Measurements from ENCODE around the gene LSM10.

Gene LSM10

GRCh38 chr1:36345353-36345752 is 52.4 kb downstream of the LSM10 start:
- Histone ChIP-seq H3K27ac (ENCODE audit: low read depth, low read length) (no peak overlapping the region), H3K9me3 (ENCODE audit: insufficient read depth, low read length) (no peaks in the 10 kb centered on the region), H3K4me2 (ENCODE audit: low read depth, low read length, poor library complexity, severe bottlenecking) (no peak overlapping the region), H4K20me1 (ENCODE audit: low read depth, low read length) (no peaks in the 10 kb centered on the region), H3K9me2 (replicated peaks; ENCODE audit: insufficient read depth, low read length) (no peaks in the 10 kb centered on the region), H3K36me3 (ENCODE audit: low read length) (no peaks in the 10 kb centered on the region), H2AFZ (ENCODE audit: low read depth, low read length, severe bottlenecking) (no peak overlapping the region), H3K79me2 (ENCODE audit: insufficient read depth, low read length) (no peaks in the 10 kb centered on the region), H3F3A (ENCODE audit: insufficient read depth) (no peaks in the 10 kb centered on the region), H3K4me3 (ENCODE audit: insufficient read depth, low read length, poor library complexity, severe bottlenecking) (no peak overlapping the region), H3K9ac (ENCODE audit: low read length) (no peak overlapping the region), H3K27me3 (ENCODE audit: low read length) (no peaks in the 10 kb centered on the region)
- TF ChIP-seq EZH2phosphoT487 (conservative IDR thresholded peaks at IDR 0.05; ENCODE audit: low read length): no peak
- no peak for TF ChIP-seq CTCF (IDR thresholded peaks at IDR 0.05; ENCODE audit: insufficient read depth, low read length, poor library complexity, severe bottlenecking)

- Histone ChIP-seq H2AFZ (ENCODE audit: low read depth, low read length, severe bottlenecking) (no peak overlapping the region), H3K4me2 (ENCODE audit: low read depth, low read length, poor library complexity, severe bottlenecking) (no peak overlapping the region), H4K20me1 (ENCODE audit: low read depth, low read length) (no peaks in the 10 kb centered on the region), H3K27me3 (ENCODE audit: low read length) (no peaks in the 10 kb centered on the region), H3K9me3 (ENCODE audit: insufficient read depth, low read length) (no peaks in the 10 kb centered on the region), H3K9me2 (replicated peaks; ENCODE audit: insufficient read depth, low read length) (no peaks in the 10 kb centered on the region), H3K36me3 (ENCODE audit: low read length) (no peaks in the 10 kb centered on the region), H3K79me2 (ENCODE audit: insufficient read depth, low read length) (no peaks in the 10 kb centered on the region), H3K9ac (ENCODE audit: low read length) (no peak overlapping the region), H3K4me3 (ENCODE audit: insufficient read depth, low read length, poor library complexity, severe bottlenecking) (no peak overlapping the region), H3F3A (ENCODE audit: insufficient read depth) (no peaks in the 10 kb centered on the region), H3K27ac (ENCODE audit: low read depth, low read length) (no peak overlapping the region)
- TF ChIP-seq EZH2phosphoT487 (conservative IDR thresholded peaks at IDR 0.05; ENCODE audit: low read length) (no peak), CTCF (IDR thresholded peaks at IDR 0.05; ENCODE audit: insufficient read depth, low read length, poor library complexity, severe bottlenecking) (no peak)
Measured at GRCh38 chr1:36344395-36344680, 53.4 kb downstream of the LSM10 start.

- Histone ChIP-seq H3K4me2 (ENCODE audit: low read depth, low read length, poor library complexity, severe bottlenecking) (no peak overlapping the region), H3K9me3 (ENCODE audit: insufficient read depth, low read length) (no peaks in the 10 kb centered on the region), H3K27me3 (ENCODE audit: low read length) (no peaks in the 10 kb centered on the region), H2AFZ (ENCODE audit: low read depth, low read length, severe bottlenecking) (no peak overlapping the region), H3K36me3 (ENCODE audit: low read length) (no peaks in the 10 kb centered on the region), H4K20me1 (ENCODE audit: low read depth, low read length) (no peaks in the 10 kb centered on the region), H3K9me2 (replicated peaks; ENCODE audit: insufficient read depth, low read length) (no peaks in the 10 kb centered on the region), H3K4me3 (ENCODE audit: insufficient read depth, low read length, poor library complexity, severe bottlenecking) (no peak overlapping the region), H3K9ac (ENCODE audit: low read length) (no peak overlapping the region), H3K27ac (ENCODE audit: low read depth, low read length) (no peak overlapping the region), H3F3A (ENCODE audit: insufficient read depth) (no peaks in the 10 kb centered on the region), H3K79me2 (ENCODE audit: insufficient read depth, low read length) (no peaks in the 10 kb centered on the region)
- TF ChIP-seq EZH2phosphoT487 (conservative IDR thresholded peaks at IDR 0.05; ENCODE audit: low read length) (no peak), CTCF (IDR thresholded peaks at IDR 0.05; ENCODE audit: insufficient read depth, low read length, poor library complexity, severe bottlenecking) (no peak)
Measured at GRCh38 chr1:36343651-36344394, 53.9 kb downstream of the LSM10 start.

Measured in SU-DHL-6 (cell line).